GM18868 (cell line): Measurements from ENCODE around the gene OPRD1.
"Not testable (repeated sequence)": the region's sequence is repeated elsewhere in the genome, so short reads cannot be mapped to it uniquely, and the experiment has no call there.

Experiments
- ATAC-seq: cut with Tn5 transposase; IDR thresholded peaks from one replicate; pipeline ENCODE4 v1.9.1; 2021; ENCODE audit warnings: mild to moderate bottlenecking, moderate library complexity; ENCODE audit not compliant: unreplicated experiment

The OPRD1 gene

DNA sequence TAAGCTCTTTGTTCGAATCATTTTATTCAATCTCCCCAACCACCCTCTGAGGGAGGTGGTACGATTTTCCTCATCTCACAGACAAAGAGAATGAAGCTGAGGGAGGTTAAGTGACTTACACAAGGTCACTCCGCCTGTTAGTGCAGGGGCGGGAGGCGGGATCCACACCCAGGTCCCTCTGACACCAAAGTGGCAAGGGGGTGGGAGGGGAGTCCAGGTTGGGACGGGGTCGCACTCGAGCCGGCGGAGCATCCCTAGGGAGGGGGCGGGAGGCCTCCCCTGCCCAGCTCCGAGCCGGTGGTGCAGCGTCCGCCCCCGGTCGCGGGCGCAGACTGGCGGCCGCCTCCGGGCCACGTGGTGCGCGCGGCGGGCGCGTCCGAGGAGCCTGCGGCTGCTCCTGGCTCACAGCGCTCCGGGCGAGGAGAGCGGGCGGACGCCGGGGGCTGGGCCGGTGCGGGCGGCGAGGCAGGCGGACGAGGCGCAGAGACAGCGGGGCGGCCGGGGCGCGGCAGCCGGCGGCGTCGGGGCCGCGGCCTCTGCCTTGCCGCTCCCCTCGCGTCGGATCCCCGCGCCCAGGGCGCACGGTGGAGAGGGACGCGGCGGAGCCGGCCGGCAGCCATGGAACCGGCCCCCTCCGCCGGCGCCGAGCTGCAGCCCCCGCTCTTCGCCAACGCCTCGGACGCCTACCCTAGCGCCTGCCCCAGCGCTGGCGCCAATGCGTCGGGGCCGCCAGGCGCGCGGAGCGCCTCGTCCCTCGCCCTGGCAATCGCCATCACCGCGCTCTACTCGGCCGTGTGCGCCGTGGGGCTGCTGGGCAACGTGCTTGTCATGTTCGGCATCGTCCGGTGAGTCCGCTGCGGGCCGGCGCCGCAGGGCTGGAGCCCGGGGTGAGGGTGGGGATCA, at the start of gene OPRD1:
Gene OPRD1 (plus strand): TSS at position 405 of the 903 bp plus-strand sequence. CDS start 214 bp downstream, at position 619.
- ATAC-seq, result no peak

DNA sequence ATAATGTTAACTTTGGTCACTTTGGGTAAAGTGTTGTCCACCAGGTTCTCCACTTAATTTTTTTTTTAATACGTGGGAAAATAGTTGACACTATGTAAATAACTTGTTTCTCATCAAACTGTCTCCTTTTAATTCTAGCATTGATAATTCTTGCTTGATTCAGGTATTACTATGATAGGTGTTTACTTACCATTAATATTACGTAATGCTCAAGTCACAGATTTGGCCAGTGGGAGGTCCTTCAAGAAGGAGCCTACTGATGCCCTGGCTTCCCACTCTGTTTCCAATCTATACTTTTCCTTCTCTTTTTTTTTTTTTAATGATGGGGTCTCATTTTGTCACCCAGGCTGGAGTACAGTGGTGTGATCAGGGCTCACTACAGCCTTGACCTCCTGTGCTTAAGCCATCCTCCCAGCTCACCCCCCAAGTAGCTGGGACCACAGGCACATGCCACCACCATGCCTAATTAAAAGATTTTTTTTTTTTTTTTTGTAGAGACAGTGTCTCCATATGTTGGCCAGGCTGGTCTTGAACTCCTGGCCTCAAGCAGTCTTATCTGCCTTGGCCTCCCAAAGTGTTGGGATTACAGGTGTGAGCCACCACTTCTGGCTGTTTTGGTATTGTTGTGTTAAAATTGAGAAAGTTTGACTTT, 45.3 kb upstream of the OPRD1 start:
- ATAC-seq, result no peak

DNA sequence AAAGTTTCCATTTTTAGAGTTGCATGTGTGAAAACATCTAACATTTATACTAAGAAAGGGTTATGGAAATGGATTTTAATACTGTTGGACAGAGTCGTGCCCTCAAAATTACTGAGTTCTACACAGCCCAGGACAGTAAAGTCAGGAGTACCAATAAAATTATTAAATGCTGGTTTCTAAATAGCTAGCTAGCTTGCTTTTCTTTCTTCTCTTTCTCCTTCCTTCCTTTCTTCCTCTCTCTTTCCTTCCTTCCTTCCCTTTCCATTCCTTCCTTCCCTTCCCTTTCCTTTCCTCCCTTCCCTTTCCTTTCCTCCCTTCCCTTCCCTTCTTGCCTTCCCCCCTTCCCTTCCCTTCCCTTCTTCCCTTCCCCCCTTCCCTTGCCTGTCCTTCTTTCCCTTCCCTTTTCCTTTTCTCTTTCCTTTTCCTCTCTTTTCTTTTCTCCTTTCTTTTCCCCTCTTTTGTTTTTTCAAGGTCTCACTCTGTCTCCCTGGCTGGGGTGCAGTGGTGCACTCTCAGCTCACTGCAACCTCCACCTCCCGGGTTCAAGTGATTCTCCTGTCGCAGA, 41.3 kb upstream of the OPRD1 start:
- ATAC-seq, result no peak

DNA sequence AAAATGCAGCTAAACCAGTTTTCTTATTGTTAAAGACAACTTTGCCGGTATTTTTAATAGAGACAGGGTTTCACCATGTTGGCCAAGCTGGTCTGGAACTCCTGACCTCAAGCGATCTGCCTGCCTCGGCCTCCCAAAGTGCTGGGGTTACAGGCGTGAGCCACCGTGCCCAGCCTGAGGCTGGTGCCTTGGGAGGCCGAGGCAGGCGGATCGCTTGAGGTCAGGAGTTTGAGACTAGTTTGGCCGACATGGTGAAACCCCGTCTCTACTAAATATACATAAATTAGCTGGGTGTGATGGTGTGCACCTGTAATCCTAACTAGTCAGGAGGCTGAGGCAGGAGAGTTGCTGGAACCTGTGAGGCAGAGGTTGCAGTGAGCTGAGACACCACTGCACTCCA, 40.0 kb upstream of the OPRD1 start:
- ATAC-seq, result not testable (repeated sequence)

DNA sequence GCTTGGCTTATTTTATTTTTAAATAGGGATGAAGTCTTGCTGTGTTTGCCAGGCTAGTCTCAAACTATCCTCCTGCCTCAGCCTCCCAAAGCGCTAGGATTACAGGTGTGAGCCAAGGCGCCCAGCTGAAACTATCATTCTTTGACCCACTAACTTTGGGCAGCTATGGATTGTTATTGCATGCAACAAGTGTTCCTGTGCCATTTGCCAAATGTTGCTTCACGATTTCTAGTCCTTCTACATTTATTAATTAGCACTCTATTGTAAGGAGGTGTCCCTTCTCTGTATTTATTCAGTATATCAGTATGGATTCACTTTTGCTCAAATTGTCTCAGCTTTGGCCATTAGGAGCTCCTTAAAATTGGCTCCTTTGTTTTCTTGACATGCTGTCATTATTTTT, 38.9 kb upstream of the OPRD1 start:
- no peak for ATAC-seq

DNA sequence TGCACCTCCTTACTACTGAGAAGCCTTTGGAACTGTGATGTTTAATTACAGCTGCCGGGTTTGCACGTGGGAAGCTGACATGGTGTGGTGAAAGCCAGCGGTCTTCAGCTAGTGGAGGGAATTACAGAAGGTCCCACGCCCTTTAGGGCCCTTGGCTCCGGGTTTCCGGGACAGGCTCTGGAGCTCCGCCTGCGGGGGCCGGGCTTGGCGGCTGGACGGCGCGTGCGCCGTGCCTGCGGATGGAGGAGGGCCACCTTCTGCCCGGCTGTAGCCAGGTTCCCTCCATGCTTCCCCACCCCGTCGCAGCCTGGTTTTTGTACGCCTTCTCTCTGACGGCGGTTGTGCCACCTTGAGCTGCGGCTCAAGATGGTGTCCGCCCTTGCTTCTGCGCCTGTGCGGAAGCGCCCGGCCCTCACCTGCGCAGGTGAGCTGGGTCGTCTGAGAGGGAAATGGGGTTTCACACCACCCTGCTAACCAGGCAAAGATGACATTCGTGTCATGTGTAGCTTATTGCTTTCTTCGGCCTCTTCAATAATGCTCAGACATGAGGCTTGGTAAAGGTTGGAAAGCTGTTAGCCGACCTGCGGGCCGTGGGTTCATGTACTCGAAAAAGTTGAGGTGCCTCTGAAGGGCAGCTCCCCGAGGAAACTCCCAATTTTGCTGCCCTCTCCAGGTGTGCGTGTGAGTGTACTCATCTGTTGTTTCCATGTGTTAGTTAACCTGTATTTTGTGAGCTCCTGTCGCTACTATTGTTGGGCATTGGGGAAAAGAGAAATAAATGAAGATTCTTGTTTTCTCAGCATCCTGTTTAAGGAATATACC, 36.6 kb upstream of the OPRD1 start:
- ATAC-seq, result no peak

DNA sequence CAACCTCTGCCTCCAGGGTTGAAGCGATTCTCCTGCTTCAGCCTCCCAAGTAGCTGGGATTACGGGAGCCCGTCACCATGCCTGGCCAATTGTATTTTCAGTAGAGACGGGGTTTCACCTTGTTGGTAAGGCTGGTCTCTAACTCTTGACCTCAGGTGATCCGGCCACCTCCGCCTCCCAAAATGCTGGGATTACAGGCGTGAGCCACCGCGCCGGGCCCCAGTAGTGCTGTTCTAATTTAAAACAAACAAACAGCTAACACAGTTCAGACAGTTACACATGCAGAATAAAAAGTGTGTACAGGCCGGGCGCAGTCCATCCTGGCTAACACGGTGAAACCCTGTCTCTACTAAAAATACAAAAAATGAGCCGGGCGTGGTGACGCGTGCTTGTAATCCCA, 35.6 kb upstream of the OPRD1 start:
- no peak for ATAC-seq

DNA sequence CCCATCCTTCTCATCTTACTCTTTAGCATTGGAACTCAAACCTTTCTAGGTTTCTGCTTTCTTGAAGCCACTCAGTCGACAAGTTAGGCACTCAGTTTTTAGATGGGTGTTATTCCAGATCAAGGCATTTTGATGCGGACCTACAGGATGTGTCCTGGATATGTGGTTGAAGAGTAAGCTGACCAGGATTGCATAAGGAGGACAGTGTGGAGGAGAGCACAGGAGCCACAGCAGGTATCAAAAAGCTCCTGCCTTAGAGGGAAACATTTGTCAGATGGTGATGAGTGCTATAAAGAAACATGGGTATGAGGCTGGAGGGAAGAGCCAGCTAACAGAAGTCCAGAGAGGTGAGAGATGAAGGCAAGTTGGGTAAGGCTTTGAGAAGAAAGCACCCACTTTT, 33.9 kb upstream of the OPRD1 start:
- ATAC-seq, result no peak

DNA sequence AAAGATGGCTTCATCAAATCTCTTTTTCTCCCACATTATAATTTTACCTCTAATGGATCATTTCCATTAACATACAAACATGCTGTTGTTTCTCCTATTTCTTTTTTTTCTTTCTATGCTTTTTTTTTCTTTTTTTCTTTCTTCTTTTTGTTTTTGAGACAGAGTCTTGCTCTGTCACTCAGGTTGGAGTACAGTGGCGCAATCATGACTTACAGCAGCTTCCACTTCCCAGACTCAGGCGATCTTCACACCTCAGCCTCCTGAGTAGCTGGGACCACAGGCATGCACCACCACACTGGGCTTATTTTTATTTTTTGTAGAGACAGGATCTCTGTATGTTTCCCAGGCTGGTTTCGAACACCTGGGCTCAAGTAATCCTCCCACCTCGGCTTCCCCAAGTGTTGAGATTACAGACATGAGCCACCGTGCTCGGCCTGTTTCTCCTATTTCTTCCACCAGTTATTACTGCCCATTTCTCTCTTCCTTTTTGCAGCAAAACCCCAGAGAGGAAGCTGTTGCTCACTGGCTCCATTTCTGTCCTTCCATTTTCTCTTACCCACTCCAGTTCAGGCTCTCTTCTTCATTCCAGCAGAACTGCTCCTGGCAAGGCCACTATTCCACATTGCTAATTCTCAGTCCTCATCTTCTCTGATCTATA, 32.1 kb upstream of the OPRD1 start:
- no peak for ATAC-seq

DNA sequence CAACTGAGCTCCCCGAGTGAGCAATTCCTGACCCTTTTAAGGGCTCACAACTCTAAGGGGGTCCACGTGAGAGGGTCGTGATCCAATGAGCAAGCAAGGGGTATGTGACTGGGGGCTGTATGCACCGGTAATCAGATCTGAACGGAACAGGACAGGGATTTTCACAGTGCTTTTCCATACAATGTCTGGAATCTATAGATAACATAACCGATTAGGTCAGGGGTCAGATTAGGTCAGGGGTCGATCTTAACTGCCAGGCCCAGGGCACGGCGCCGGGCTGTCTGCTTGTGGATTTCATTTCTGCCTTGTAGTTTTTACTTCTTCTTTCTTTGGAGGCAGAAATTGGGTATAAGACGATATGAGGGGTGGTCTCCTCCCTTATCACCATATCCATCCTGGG, 30.7 kb upstream of the OPRD1 start:
- ATAC-seq, result no peak

DNA sequence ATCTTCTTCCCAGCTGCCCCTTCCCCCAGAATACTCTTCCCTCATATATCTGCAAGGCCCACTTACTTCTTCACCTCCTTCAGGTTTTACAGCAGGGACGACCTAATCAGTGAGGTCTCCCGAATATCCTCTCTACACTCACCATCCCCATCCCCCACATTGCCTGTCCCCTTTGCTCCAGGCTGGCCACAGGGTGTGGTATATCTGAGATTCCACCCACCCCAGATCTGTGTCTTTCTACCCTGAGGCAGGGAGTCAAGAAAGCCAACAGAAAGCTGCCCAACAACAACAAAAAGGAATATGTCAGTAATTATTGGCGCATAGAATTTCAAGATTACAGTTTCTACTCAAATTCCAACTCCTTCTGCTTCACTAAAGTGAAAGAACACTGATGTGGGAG, 30.0 kb upstream of the OPRD1 start:
- ATAC-seq, result no peak

DNA sequence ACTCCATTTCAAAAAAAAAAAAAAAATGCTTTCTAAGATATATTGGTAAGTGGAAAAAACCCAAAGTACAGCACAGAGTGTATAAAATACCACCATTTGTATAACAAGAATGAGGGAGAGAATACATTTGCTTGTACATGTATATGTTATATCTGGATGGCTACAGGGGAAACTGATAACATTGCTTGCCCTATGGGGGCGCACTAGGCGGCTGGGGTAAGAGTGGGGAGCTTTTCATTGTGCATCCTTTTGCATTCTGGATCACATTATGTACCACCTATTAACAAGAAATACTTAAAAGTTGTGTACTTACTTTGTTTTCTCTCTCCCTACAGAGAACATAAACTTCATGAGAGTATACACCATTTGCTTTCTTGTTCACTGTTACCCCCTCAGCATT, 28.6 kb upstream of the OPRD1 start:
- no peak for ATAC-seq

DNA sequence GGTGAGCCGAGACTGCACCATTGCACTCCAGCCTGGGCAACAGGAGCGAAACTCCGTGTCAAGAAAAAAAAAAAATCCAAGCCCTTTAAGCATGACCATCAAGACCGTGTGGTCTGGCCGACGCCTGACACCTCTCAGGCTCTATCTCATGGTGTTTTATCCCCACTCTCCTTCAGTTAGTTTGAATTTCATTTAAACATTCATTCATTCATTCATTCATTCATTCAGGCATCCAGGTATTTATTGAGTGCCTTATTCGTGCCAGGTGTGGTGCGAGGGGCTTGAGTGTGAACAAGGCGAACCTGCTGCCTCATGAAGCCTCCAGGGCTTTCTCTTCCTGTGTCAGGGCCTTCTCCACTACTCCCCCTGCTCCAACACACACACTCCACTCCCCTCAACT, 22.6 kb upstream of the OPRD1 start:
- no peak for ATAC-seq

DNA sequence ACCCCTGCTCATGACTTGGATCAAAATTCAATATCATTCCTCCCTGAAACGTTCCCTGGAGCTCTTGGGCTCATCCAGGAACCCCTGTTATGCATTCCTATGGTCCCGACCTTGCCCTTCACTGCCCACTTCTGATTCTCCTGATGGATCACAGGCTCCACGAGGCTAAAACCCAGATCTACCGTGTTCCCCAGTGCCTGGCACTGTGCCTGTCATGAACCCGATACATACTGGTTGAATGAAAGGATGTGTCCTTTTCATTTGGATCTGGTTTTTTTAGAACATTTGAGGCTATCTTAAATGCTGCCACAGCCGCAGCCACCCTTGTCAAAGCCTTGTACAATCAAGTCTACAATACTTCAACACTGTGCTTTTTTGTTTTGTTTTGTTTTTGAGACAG, 22.2 kb upstream of the OPRD1 start:
- ATAC-seq, result no peak

DNA sequence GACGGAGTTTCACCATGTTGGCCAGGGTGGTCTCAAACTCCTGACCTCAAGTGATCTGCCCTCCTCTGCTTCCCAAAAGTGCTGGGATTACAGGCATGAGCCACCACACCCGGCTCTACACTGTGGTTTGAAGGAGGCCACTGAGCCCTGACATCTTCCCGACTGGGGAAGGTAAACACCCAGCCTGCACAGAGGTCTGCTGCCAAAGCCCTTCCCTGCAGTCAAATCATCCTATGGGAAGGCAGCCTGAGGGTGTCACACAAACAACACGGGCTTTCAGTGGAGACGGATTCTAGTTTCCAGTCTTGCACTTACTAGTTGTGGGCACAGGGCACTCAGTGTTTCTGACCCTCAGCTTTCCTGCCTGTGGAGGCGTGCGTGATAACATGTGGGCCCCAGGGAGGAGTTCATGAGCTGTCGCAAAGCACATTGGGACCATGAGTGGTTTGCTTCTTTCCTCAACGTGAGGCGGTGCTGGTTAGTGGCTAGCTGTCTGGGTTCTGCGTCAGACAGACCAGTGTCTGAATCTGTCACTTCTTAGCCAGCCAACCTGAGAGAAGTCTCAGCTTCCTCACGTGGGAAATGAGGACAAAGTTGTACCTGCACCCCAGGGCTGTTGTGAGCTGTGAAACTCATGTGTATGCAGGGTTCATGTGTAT, 21.5 kb upstream of the OPRD1 start:
- no peak for ATAC-seq

DNA sequence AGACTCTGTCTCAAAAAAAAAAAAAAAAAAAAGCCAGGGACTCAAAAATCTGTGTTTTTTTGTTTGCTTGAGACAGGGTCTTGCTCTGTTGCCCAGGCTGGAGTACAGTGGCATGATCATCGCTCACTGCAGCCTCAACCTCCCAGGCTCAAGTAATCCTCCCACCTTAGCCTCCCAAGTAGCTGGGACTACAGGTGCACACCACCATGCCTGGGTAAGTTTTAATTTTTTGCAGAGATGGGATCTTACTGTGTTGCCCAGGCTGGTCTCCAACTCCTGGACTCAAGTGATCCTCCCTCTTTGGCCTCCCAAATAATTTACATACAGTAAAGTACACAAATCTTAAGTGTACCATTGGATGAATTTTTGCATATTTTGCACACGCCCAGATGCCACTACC, 20.0 kb upstream of the OPRD1 start:
- ATAC-seq, result not testable (repeated sequence)

DNA sequence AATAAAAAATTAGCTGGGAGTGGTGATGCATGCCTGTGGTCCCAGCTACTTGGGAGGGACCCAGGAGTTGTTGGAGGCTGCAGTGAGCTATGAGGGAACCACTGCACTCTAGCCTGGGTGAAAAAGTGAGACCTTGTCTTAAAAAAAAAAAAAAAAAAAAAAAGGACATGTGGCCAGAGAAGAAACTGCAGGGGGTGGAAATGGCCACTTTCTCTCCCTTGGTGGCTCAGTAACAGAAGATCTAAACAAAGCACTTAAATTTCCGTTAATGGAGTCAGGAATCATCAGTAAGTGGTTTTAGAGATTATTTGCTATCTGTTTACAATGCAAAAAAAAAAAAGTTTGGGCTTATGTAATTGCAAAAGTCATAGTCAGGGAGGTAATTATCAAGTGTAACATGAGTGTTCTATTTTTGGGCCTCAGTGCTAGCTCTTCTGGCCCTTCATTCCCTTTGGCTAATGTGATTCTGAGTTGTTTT, 19.3 kb upstream of the OPRD1 start:
- no peak for ATAC-seq

DNA sequence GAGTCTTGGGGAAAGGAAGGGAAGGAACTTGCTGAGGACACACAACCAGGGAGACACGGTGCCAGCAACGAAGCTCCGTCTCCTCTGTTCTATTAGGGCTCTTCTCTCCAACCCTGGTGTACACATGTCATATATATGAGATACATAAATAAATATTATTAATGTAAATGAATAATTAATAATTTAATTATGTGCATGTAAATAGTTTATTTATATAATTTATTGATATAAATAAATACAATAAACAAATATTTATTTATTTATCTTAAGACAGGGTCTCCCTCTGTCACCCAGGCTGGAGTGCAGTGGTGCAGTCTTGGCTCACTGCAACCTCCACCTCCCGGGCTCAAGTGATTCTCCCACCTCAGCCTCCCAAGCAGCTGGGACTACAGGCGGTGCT, 17.4 kb upstream of the OPRD1 start:
- not testable (repeated sequence) for ATAC-seq

DNA sequence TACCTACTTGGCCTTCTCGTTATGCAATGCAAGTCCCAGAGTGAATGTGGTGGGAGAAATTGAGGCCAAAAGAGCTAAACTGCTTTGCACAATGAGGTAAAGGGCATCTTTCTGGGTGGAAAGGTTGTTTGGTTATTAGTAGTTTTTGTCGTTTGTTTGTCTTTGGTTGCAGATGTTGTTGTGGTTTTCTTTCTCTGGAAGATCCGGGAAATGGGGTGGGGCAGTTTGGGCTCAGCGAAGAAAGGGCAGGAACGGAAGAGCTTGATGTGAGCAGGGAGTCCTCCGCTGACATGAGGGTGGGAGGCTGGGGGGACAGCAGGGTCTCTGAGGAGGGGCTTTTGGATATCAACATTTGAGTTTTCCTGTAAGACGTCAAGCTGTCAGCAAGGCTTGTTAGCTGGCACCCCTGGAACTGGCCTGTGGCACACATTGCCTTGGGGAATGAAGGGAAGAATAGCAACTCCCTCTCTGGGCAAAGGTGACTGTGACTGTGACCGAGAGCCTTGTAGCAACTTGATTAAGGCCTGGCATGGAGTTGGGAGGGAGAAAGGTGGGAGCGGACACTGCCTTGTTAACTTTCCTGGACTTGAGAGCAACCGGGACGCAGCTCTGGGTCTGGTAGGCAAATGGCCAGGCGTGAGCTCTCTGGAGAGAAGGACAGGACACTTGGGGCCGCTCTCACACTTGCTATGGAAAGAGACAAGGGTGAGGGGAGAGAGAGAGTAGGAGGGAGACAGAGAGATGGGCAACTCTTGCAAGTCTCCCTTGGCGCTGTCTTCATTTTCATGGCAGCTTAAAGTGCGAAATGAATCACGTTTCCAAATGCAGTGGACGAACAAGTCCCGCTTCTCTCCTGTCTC, 15.4 kb upstream of the OPRD1 start:
- no peak for ATAC-seq
